ENCODE measurements around the gene IFT20. TPM values are rescaled to one million over a fixed set of nuclear protein-coding genes. Genes with fewer than 3 reads are reported as not detected.

IFT20 gene
- total and polyA plus RNA-seq, 2 of the 13 experiments (the other 11 are each of a cell fraction or from before 2014, with no cell fraction given) = 28.0 to 37.8 TPM

DNA sequence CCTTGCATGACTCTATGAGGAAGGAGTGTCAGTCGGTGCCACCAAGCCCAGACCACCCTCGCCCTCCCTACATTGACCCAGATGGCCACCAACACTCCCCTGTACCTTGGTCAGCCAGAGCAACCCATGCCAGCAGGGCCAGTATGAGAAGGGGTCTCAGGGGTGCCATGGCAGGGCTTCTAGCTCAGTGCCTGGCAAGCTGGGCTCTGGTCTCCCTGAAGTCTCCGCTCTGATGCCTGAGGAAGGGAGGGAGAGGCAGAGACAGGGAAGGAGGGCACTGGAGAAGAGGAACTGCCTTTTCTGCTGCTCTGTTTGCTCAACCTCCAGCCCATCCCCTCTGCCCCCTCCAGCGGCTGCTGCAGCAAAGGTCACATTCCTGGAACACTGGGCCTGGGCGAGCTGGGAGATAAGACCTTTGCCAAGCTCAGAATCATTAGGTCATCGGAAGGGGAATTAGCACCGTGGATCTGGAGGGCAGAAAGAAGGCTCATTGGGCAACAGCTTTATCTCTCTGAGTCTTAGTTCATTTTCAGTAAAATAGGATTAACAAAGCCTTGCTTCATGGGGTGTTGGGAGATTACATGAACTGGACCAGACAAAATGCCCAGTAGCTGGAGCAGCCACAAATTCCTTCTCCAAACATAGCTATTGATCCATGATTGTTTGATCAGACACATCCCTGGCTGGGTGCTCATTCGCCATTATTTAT lies 34.9 kb upstream of the IFT20 start, which contains the start of gene VTN:
Gene VTN (minus strand): TSS at position 273 of the 709 bp plus-strand sequence. CDS start 104 bp downstream, at position 169.
- Histone ChIP-seq H3K36me3 (replicated peaks in 1 of 2; ENCODE audit: control insufficient read depth in 1 of 2, insufficient read depth in 2 of 2, low read length in 2 of 2) (no peaks in the 10 kb centered on the region; a peak in 1 of 5 replicates), H3K27ac (ENCODE audit: extremely low read length, insufficient read depth, low read length) (peak within 1 kb of the TSS; percentile 92), H3K9me3 (ENCODE audit: low read length) (no peaks in the 10 kb centered on the region), H3K4me1 (ENCODE audit: insufficient read depth, low read length) (peaks cover 52% of the 10 kb centered on the region), H3K27me3 (ENCODE audit: control insufficient read depth in 1 of 2, insufficient read depth in 2 of 2, low read length in 2 of 2) (no peaks in the 10 kb centered on the region), H2AFZ (ENCODE audit: low read length) (no peak within 1 kb of the TSS), H4K20me1 (ENCODE audit: insufficient read depth, low read length) (no peaks in the 10 kb centered on the region), H3K4me3 (replicated peaks in 1 of 3; ENCODE audit: insufficient read depth in 1 of 3, low read depth in 2 of 3, low read length in 3 of 3) (peak within 1 kb of the TSS; percentile 49 to 77 (median 51)), H3K4me2 (ENCODE audit: low read depth, low read length) (peak within 1 kb of the TSS; percentile 96), H3K9ac (ENCODE audit: insufficient read depth, low read depth, low read length) (peak within 1 kb of the TSS; percentile 74), H3K79me2 (ENCODE audit: insufficient read depth, low read length) (peaks cover 7% of the 10 kb centered on the region)
- no TSS peak for BruUV-seq (replicated peaks)
- intact Hi-C loops (cut with micrococcal nuclease; ENCODE audit: unreplicated experiment) (loop anchor here (1.0 to 2.0 kb wide), 2 partner anchors 35 to 47 kb away; partner anchors contain the start of genes IFT20 and TNFAIP1), in situ Hi-C loops (cut with HindIII; ENCODE audit: extremely low pct_ligation_motif_present, low pct_unique_long_range_greater_than_20kb) (no loop called here)
- WGBS (ENCODE audit: low lambda C conversion rate) = 3% methylated on average over 8 of the region's 8 CpGs
- ATAC-seq = peak; percentile 78
- peak; percentile 99 for FAIRE-seq
- ChIA-PET CTCF (ENCODE audit: low intra/inter-chr PET ratio, low total read pairs) (no interaction called here), POLR2A (interaction anchor here (0.7 to 8.3 kb wide), 20 partner anchors 9 to 350 kb away, joined by 3 to 183 read pairs (median 6); partner anchors contain the start of genes IFT20, POLDIP2, RPL23A and SLC46A1)
- peak; percentile 98 for DNase-seq (ENCODE audit: low spot score)
- no peak; the same call in 1 of the 2 replicates for TF ChIP-seq POGZ (CRISPR knock-in tag; IDR thresholded peaks at IDR 0.05)
- TF ChIP-seq SOX5 (CRISPR knock-in tag; IDR thresholded peaks at IDR 0.05; ENCODE audit: borderline replicate concordance) = peak; percentile 90
- TF ChIP-seq, protein P1, sequence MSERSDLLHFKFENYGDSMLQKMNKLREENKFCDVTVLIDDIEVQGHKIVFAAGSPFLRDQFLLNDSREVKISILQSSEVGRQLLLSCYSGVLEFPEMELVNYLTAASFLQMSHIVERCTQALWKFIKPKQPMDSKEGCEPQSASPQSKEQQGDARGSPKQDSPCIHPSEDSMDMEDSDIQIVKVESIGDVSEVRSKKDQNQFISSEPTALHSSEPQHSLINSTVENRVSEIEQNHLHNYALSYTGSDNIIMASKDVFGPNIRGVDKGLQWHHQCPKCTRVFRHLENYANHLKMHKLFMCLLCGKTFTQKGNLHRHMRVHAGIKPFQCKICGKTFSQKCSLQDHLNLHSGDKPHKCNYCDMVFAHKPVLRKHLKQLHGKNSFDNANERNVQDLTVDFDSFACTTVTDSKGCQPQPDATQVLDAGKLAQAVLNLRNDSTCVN (CRISPR knock-in tag; IDR thresholded peaks at IDR 0.05; ENCODE audit: borderline replicate concordance) = peak; percentile 71; the same call in 1 of the 2 replicates
- TF ChIP-seq YY1 (IDR thresholded peaks at IDR 0.05; ENCODE audit: insufficient read depth, insufficient replicate concordance, low read depth, low read length) = peak; percentile 42
- peak; percentile 79 for TF ChIP-seq KDM2A (CRISPR knock-in tag; IDR thresholded peaks at IDR 0.05; ENCODE audit: borderline replicate concordance, low read depth)
- peak; percentile 20; the same call in 1 of the 2 replicates for TF ChIP-seq STAT5B (CRISPR knock-in tag; IDR thresholded peaks at IDR 0.05)
- no peak; the same call in 1 of the 2 replicates for TF ChIP-seq SNAPC2 (CRISPR knock-in tag; IDR thresholded peaks at IDR 0.05)
- peak; percentile 51; the same call in 1 of the 2 replicates for TF ChIP-seq FOSL1 (CRISPR knock-in tag; IDR thresholded peaks at IDR 0.05; ENCODE audit: borderline replicate concordance)
- TF ChIP-seq RELA (CRISPR knock-in tag; IDR thresholded peaks at IDR 0.05) = no peak
- peak; percentile 83; the same call in 1 of the 2 replicates for TF ChIP-seq FOXJ3 (CRISPR knock-in tag; IDR thresholded peaks at IDR 0.05; ENCODE audit: borderline replicate concordance)
- no peak for TF ChIP-seq HCFC1 (IDR thresholded peaks at IDR 0.05; ENCODE audit: low read depth, low read length)
- peak; percentile 97 for TF ChIP-seq NR2F2 (IDR thresholded peaks at IDR 0.05; ENCODE audit: borderline replicate concordance, low read depth)
- peak; percentile 57 for TF ChIP-seq ZNF143 (CRISPR knock-in tag; IDR thresholded peaks at IDR 0.05)
- TF ChIP-seq CREM (IDR thresholded peaks at IDR 0.05) = peak; percentile 90
- TF ChIP-seq CREM (CRISPR knock-in tag; IDR thresholded peaks at IDR 0.05) = no peak
- 0 out of 2 replicates have a peak, but pooled peaks have one; percentile 36 for TF ChIP-seq ELF1 (CRISPR knock-in tag; IDR thresholded peaks at IDR 0.05)
- peak; percentile 54; the same call in 1 of the 2 replicates for TF ChIP-seq ZNF251 (CRISPR knock-in tag; IDR thresholded peaks at IDR 0.05)
- TF ChIP-seq ZNF616 (CRISPR knock-in tag; IDR thresholded peaks at IDR 0.05; ENCODE audit: low read depth) = 0 out of 2 replicates have a peak, but pooled peaks have one; percentile 24
- 0 out of 2 replicates have a peak, but pooled peaks have one; percentile 25 for TF ChIP-seq ZNF749 (CRISPR knock-in tag; IDR thresholded peaks at IDR 0.05; ENCODE audit: borderline replicate concordance)
- peak; percentile 94 for TF ChIP-seq ELF3 (CRISPR knock-in tag; IDR thresholded peaks at IDR 0.05)
- no peak for TF ChIP-seq CHCHD3 (CRISPR knock-in tag; IDR thresholded peaks at IDR 0.05)
- TF ChIP-seq ARHGAP35 (CRISPR knock-in tag; IDR thresholded peaks at IDR 0.05; ENCODE audit: borderline replicate concordance) = peak; percentile 79; the same call in 1 of the 2 replicates
- no peak; the same call in 1 of the 2 replicates for TF ChIP-seq ZNF256 (CRISPR knock-in tag; conservative IDR thresholded peaks at IDR 0.05)
- TF ChIP-seq ZNF619 (CRISPR knock-in tag; IDR thresholded peaks at IDR 0.05) = no peak

Data from HepG2 (cell line).